Measurements from ENCODE around the gene LCE1D.

LCE1D gene

GRCh38 chr1:152817309-152817708 lies 20.8 kb downstream of the LCE1D start:
- no peak for DNase-seq

- no peak for DNase-seq
These were observed 26.8 kb downstream of the LCE1D start for GRCh38 chr1:152823294-152823693.

- no peak for DNase-seq
These were observed 28.4 kb downstream of the LCE1D start for GRCh38 chr1:152824964-152825363.

- DNase-seq = no peak
These were observed 30.7 kb downstream of the LCE1D start, which contains the start of gene LCE1A for GRCh38 chr1:152827173-152827572. Gene LCE1A (plus strand): TSS chr1:152827473. CDS start chr1:152827473, 0 bp downstream.

- DNase-seq = no peak
These were observed 40.3 kb downstream of the LCE1D start for GRCh38 chr1:152836870-152837269.

GRCh38 chr1:152842556-152842955 lies 46.0 kb downstream of the LCE1D start, which contains the start of gene LCE6A:
Gene LCE6A (plus strand): TSS chr1:152842856. CDS start chr1:152843521, 665 bp downstream.
- DNase-seq = no peak

Measured in left hindlimb (tissue), 1 donor.